GM12873 (cell line): ENCODE data around the gene TTC23.

Source experiments
- TF ChIP-seq, protein P1 (sequence below): IDR thresholded peaks from 2 replicates; pipeline ENCODE4 v1.5.1; 2012; ENCODE audit warnings: low read depth, mild to moderate bottlenecking, moderate library complexity, low read length, control low read depth; ENCODE audit not compliant: insufficient read depth; ENCODE audit errors: missing control alignments

Gene TTC23

DNA sequence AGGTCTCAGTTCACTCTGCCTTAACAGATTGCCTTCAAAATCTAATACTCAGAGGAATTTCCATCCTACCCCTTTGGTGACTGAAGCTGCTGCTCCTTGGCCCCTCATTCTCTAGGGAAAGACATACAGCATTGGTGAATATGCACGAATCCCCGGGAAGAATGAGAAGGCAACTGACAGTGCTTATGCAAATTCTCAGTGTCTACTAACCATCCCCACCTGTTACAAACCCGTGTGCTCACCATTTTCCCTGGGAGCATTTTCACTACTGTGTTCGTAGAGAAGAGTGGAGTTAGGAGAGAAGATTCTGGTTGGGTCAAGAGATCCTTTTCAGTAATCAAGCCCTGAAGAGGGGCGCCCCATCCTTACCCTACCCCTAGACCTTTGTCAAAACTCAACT, 106.8 kb downstream of the TTC23 start:
- TF ChIP-seq, protein P1, sequence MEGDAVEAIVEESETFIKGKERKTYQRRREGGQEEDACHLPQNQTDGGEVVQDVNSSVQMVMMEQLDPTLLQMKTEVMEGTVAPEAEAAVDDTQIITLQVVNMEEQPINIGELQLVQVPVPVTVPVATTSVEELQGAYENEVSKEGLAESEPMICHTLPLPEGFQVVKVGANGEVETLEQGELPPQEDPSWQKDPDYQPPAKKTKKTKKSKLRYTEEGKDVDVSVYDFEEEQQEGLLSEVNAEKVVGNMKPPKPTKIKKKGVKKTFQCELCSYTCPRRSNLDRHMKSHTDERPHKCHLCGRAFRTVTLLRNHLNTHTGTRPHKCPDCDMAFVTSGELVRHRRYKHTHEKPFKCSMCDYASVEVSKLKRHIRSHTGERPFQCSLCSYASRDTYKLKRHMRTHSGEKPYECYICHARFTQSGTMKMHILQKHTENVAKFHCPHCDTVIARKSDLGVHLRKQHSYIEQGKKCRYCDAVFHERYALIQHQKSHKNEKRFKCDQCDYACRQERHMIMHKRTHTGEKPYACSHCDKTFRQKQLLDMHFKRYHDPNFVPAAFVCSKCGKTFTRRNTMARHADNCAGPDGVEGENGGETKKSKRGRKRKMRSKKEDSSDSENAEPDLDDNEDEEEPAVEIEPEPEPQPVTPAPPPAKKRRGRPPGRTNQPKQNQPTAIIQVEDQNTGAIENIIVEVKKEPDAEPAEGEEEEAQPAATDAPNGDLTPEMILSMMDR: no peak

DNA sequence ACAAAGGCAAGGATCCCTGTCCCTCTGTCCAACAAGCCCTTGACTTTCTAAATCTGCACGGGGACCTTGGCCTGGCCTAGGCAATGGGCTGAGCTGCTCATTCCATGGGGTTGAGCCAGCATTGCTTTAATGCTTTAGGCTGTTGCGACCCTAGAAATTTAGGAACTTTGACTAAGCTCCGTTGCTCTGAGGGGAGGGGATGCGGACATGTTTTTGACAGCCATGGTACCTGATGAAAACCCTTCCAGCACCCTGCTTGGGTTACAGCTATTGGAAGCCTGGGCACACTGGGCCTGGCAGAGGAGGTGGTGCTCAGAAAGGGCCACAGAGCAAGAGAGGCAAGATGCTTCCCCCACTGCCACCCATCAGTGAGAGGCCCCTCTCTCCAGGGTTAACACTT, 107.4 kb downstream of the TTC23 start:
- TF ChIP-seq, protein P1: no peak

DNA sequence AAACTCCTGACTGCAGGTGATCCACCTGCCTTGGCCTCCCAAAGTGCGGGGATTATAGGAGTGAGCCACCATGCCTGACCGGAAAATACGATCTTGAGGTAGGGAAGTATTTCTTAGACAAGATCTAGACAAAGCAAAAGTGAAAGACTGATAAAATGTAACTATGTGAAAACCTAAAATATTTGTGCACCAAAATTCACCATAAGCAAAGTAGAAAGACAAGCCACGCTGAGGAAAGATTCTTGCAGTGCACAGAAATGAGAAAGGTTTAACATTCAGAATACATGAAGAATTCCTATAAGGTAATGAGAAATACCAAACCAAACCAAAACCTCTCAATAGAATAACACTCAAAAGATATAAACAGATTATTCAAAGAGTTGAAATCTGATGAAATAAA, 108.8 kb downstream of the TTC23 start:
- TF ChIP-seq, protein P1: no peak

DNA sequence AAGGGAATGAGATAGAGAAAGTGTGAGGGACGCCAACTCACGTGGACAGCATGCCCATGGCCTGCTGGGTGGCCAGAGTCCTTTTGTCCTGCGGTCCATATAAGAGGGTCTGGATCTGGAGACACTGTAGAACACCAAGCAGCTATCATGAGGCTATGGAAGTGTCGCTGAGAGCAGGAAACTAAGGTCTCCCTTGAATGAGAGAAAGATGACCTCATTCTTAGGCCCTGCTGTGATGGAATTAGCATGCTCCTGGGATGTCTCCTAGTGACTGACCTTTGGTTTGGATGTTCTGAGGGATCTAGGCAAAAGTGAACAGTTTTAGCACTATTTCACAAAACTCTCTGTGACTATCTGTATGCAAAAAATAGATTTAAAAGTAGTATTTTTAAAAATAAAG, 110.1 kb downstream of the TTC23 start:
- TF ChIP-seq, protein P1: no peak

DNA sequence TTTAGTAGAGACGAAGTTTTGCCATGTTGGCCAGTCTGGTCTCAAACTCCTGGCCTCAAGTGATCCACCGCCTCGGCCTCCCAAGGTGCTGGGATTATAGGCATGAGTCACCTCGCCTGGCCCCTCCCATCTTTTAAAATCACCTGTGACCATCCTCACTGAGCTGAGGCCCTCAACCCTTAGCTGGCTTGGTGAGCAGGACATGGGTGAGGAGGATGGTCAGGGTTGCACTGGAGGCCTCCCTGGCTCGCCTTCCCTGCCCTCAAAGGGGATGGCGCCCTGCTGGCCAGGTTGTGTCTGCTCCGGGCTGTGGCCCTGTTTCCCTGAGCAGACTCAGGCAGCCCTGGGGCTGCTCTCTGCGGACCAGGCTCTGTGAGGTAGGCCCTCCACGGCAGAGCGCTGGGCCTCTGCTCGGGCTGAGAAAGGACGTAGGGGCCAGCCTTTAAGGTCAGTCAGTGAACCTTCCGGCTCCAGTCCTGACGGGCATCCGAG, 110.8 kb downstream of the TTC23 start:
- TF ChIP-seq, protein P1: no peak

DNA sequence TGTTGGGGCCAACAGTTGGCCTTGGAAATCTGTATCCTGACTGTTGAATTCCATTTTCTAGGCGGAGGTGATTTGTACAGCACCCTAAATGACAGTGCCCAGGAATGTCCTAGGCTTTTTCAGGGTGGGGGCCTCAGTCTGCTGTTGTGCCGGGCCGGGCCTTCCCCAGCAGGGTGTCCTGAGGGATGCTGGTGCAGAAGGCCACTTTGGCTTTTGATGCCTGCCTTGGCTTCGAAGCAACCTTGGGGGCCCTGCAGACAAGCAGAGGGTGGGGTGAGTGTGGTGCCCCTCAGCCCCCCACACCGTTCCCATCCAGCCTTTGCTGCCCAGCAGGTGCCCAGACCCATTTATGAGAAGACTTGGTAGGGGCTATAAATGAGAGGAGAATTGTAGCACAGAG, 111.5 kb downstream of the TTC23 start:
- TF ChIP-seq, protein P1: no peak

DNA sequence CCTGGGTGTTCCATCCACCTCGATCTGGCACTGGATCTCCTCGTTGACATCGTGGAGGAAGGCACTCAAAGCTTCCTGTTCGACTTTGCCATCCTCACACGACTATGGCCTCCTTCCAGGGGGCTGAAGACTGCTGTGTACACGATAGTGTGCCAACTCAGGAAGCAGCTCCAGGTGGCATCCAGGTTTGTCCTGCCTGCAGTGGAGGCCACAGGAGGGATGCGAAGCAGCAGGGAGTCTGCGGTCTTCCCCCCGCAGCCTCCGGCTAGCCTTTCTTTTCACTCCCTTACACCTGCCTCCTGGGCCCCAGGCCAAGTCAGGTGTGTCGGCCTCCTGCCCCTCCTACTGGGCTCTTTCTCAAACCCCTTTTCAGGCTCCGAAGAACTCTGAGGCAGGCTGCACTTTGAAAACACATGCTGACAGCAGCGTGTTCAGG, 112.3 kb downstream of the TTC23 start:
- TF ChIP-seq, protein P1: no peak
